HG03159 (cell line): ENCODE measurements around the gene CCDC197.

Experiments used
- ATAC-seq: cut with Tn5 transposase; IDR thresholded peaks from one replicate; pipeline ENCODE4 v1.9.1; 2021; ENCODE audit warnings: mild to moderate bottlenecking, moderate library complexity; ENCODE audit not compliant: unreplicated experiment

Gene CCDC197

GRCh38 chr14:94022532-94023411, 25.7 kb downstream of the CCDC197 start:
- ATAC-seq, result no peak

DNA sequence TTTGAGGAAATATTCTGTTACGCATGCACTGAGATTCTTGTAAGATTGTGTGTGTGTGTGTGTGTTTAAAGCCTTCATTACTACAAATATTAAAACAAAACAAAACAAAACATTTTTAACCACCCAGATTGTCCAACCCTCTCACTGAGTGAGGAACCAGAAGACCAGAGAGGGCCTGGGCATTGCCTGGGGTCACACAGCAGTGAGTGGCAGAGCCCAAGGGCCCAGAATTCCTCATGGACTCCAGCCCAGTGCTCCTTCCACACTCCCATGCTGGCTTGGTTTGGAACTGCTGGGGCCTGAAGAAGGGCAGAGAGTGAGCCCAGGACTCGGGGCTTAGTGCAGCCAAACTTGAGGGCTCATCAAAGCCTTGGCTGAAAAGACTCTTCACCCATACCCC, 27.4 kb downstream of the CCDC197 start:
- ATAC-seq, result no peak

- no peak for ATAC-seq
These were observed 28.6 kb downstream of the CCDC197 start for GRCh38 chr14:94025720-94026119.

GRCh38 chr14:94026173-94026888, 29.2 kb downstream of the CCDC197 start, which contains the start of gene OTUB2:
TSS of gene OTUB2 (plus strand) at chr14:94026340. CDS start at chr14:94026538, 198 bp downstream.
- ATAC-seq, result peak; percentile 100

DNA sequence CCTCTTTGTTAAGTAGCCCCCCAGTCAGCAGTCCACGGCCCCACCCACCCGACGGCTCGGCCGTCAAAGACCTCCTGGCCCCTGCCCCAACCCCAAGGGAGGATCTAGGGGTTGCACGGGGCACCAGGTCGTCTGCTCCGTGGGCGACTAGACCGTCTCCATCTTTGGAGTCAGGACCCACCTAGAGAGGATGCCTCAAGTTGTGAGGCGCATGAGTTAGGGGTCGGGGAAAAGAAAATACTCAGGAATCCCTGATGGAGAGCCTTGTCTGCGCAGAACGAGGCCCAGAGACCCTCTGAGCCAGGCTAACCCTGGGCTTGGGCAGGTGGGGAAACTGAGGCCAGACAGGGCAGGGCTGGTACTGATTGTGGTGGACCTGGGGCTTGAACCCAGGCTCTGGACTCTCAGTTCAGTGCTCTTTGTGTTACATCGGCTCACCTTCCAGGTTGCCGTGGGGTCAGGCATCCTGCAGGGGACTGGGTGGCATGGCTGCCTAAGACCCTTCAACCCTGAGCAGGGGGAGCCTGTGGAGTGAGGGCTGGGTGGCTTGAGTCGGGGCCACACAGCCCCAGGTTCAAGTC, 29.9 kb downstream of the CCDC197 start:
- no peak for ATAC-seq

DNA sequence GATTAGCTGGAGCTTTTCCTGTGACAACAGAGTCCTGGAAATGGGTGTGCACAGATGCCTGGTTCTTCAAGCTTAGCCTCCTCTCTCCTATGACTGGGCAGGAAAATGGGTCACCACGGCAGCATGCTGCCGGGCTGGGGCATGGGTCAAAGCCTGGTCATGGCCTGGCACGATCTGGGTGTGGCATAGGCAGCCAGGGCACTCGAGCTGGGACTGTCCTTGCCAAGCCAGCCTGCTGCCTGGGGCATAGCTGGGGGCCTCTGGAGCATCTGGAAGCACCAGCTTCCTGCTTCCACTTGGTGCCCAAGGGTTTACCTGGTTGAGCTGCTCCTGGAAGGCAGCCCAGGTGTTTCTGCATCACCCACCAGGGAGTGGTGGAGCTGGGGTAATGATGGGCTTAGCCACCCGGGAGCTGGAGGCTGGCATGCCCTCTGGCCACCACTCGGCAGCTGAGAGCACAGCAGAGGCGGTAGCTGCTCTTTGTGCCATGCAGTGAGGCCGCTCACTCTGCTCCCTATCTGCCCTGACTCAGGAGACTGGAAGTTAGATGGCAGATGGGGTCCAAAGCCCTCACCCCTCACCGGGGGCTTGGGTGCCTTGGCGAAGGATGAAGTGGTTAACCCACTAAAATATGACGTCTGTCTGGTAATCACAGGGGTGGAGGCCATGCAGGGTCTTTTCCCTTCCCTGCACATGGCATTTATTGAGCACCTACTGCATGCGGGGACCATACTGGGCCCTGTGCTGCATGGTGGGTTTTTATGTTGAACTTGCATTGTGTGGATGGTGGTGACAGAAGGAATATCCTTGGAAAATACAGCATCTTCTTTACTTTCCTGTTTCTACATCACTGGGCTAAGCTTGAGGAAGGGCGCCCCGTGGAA, 30.7 kb downstream of the CCDC197 start:
- no peak for ATAC-seq

DNA sequence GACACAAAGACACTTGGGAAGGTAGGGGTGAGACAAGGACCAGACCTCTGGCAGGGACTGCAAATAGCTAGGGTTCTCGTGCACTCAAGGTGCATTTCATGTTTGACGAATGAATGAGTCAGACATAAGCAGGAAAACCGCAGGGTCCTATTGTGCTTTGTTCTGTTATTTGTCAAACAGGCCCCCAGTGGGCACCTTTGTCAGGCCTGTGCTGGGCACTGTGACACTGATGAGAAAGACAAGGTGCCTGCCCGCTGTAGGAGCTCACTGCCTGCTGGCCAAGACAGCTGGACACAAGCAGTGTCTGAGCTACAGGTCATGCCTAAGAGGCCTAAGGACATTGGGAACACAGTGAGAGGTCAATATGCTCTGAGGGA, 31.3 kb downstream of the CCDC197 start:
- no peak for ATAC-seq

- ATAC-seq, result no peak
These were observed 32.2 kb downstream of the CCDC197 start for GRCh38 chr14:94029265-94029664.

DNA sequence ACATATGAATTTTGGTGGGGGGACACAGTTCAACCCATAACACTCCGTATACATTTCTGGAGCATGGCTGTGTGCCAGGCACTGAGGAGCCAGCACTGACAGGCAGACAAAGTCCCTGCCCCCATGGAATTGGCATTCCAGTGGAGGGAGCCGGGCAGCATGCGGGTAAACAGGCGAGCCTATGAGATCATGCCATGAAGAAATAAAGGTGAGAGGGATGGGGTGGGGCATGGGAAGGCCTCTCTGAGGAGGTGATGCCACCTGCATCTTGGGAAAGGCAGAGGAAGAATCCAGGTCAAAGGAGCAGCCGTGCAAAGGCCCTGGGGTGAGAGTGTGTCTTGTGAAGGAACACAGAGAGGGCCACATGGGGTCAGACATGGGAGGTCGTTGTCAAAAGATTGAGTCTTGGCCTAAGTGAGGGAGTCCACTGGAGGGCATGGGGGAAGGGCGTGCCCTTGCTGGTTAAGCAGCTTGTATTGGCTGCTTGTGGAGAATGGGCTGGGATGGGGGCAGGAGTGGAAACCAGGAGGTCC, 32.6 kb downstream of the CCDC197 start:
- no peak for ATAC-seq

GRCh38 chr14:94030571-94030970, 33.5 kb downstream of the CCDC197 start:
- no peak for ATAC-seq

DNA sequence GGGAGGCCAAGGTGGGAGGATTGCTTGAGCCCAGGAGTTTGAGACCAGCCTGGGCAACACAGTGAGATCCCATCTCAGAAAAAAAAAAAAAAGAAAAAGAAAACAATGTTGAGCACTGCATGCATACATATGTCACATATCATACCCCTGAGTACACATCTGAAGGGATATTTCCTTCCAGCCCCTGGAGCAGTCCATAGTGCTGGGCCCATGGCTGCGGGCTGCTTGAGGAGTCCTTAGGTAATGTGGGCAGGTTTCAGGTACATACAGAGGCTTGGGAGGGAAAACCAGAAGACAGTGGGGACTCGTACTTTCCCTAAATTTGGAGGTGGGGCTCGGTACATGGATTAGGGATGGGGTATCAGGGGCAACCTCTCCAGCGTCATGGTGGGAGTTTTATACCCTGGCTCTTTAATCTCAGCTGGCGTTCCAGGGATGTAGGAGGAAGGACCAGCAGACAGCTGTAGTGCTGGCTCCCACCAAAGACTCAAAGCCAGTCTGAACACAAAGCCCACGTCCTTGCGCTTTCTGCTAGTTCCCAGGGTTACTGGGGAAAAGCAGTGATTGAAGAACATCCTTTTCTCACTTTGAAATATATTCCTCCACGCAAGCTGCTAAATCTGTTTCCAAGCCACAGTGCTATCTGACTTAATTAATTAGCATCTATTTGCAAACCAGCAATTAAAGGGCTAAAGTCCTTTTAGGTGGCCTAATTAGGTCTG, 34.2 kb downstream of the CCDC197 start:
- ATAC-seq, result no peak

DNA sequence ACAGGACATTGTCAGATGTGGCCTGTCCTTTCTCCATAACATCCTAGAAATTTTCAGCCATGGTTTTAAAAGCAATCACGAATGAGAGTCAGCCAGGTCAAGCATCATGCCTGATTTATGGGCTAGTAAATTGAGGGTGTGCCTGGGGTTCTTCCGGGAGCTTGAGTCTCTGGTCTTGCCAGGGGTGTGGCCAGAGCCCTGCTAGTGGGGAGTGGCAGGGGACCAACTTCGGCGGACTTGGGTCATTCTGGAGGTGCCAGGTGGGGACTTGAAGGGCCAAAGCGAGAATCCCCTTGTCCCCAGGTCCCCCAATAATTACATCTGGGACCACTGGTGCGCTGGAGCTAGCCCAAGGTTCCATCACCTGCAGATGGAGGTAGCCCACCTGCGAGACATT, 34.8 kb downstream of the CCDC197 start:
- no peak for ATAC-seq

DNA sequence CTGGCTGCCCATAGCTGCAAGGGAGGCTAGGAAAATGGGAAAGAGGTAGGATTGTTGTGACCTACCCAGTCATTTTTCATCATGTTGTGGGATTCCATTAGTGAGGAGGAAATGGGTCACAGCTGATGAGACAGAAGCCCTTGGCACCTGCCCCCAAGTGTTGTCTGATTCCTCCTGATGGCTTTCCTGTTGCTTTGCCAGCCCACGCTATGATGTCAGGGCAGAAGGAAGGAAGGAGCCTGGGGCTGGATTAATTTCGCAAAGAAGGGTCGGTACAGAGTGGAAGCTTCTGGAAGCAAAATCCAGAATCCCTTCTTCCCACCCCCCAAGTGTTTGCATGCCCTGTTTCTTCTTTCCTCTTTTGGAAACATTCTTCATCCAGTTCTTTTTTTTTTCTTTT, 37.8 kb downstream of the CCDC197 start:
- ATAC-seq, result no peak

- peak; percentile 94 for ATAC-seq
These were observed 39.4 kb downstream of the CCDC197 start for GRCh38 chr14:94036313-94037167.

DNA sequence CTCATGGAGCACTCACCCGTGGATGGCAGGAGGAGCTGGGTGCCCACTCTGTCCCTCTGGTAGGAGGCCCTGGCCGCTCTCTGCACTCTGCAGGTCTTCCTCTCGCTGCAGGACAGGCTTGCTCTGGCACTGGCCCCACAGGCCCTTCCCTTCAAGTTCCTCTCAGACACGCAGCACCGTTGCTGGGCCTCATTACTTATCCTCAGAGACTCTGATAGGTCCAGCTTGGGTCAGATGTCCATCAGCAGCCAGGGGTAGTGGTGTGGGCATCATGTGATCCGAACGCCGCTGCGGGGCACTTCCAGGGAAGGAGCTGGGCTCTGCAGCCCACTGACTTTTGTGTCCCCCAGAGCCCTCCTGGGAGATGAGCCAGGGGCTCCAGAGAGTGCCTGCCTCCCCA, 40.9 kb downstream of the CCDC197 start:
- ATAC-seq, result no peak

GRCh38 chr14:94038510-94038909, 41.4 kb downstream of the CCDC197 start:
- ATAC-seq, result no peak

DNA sequence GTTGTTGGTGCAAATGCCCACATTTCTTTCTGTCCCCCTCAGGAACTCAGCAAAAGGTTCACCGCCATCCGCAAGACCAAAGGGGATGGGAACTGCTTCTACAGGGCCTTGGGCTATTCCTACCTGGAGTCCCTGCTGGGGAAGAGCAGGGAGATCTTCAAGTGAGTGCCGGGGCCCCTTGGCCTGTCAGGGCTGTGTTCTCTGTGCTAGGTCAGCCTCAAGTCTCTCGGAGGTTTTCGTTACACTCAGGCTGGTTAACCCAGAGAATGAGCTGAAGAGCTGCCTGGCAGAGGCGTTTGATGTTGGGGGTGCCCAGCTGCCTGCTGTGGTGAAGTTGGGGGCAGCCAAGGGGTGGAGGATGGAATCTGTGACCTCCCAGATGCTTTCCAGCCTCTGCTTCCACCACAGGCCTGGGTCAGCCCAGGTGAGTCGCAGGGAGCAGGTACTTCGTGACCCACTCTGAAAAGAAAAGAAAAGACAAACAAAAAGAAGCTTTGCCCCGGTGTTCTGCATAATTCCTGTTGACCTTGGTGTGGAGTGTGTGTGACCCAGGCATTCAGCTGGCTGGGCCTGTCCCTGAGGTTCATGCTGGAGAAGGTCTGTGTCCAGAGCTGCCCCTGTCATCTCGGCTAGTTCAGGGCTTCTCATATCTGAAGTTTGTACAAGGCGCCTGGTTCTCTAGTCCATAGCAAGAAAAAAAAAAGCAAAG, 42.0 kb downstream of the CCDC197 start:
- ATAC-seq, result no peak

GRCh38 chr14:94040247-94040646, 43.1 kb downstream of the CCDC197 start:
- ATAC-seq, result no peak
